ENCODE data around the gene TRAF3.
"Not testable (repeated sequence)": the region's sequence is repeated elsewhere in the genome, so short reads cannot be mapped to it uniquely, and the experiment has no call there.

Gene TRAF3

DNA sequence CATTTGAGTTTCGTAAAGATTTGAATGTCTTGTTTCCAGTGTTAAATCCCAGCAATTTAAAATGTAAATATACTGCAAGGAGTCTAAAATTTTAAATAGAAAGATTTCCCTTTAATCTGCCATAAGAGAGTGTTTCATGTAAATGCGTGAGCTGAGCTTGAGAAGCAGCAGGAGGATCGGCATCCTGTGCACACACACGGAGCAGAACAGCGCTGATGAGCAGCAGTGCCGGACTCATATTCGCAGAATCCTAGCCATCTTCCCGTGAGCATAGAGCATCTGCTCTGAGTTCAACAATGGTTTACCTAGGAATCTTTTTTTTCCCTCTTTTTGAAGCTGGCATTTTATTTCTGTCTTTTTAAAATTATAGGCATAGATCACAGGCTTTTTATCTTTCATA is 115.4 kb downstream of the TRAF3 start:
- DNase-seq (ENCODE audit: extremely low read depth, low read depth): no peak
- TF ChIP-seq, protein P1, sequence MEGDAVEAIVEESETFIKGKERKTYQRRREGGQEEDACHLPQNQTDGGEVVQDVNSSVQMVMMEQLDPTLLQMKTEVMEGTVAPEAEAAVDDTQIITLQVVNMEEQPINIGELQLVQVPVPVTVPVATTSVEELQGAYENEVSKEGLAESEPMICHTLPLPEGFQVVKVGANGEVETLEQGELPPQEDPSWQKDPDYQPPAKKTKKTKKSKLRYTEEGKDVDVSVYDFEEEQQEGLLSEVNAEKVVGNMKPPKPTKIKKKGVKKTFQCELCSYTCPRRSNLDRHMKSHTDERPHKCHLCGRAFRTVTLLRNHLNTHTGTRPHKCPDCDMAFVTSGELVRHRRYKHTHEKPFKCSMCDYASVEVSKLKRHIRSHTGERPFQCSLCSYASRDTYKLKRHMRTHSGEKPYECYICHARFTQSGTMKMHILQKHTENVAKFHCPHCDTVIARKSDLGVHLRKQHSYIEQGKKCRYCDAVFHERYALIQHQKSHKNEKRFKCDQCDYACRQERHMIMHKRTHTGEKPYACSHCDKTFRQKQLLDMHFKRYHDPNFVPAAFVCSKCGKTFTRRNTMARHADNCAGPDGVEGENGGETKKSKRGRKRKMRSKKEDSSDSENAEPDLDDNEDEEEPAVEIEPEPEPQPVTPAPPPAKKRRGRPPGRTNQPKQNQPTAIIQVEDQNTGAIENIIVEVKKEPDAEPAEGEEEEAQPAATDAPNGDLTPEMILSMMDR (IDR thresholded peaks at IDR 0.05; ENCODE audit: low read depth, low read length): no peak

DNA sequence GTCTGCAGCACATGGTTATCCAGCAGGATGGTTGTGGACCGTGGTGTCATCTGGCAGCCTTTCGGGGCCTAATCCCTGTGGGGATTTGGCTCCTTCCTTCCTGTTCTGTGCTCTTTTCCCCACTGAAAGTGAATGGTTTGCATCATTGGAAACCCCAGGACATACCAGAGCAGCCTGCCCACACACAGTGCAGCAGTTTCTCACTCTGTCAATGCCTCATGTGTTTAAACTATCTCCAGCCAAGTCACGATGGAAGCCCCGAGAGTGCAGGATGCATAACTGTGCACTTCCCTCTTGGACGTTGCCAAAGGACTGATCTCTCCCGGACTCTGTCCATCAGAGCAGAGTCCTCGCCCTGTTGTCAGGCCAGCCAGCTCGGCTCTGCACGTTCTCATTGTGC is 116.2 kb downstream of the TRAF3 start:
- TF ChIP-seq, protein P1 (IDR thresholded peaks at IDR 0.05; ENCODE audit: low read depth, low read length): no peak
- DNase-seq (ENCODE audit: extremely low read depth, low read depth): peak; percentile 62

DNA sequence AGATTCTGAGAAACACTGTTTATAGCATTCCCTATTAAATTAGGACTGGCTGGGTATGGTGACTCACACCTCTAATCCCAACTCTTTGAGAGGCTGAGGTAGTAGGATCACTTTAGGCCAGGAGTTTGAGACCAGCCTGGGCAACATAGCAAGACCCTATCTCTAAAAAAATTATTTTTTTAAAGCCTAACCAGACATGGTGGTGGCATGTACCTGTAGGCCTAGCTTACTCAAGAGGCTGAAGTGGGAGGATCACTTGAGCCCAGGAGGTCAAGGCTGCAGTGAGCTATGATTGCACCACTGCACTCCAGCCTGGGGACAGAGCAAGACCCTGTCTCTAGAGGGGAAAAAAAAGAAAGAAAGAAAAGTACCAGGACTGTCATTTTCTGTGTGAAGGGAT is 119.5 kb downstream of the TRAF3 start:
- DNase-seq (ENCODE audit: extremely low read depth, low read depth): not testable (repeated sequence)

DNA sequence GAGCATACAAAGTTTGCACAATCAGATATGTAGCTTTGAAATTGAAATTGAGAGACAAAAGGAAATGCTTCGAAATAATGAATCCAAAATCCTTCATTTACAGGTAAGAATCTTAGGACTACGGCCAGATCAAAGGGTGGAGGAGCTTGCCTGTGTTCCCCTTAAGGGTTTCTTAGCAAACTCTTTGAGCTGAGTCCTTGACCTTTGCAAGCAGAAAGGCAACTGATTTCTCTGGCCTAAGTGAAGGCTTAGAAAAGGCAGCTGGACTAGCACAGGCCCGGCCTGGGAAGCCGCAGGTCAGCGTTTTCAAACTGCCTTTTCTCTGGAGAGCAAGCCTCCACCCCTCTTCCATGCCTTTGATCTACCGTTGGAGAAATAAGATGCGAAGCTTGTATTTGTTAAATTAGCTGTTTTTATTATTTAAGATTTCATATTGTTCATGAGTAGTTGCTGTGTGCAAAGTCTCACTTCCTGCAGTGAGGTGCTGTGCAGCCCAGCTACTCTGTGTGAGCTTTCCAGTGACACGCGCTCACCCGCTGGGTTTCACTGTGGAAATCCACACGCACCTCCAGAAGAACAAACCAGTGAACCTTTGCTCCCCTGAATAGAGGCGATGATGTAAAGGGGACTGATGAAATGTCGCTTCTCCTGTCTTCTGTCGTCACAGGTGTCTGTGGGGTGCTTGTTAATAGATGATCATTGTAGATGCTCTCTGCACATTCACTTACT is 120.2 kb downstream of the TRAF3 start:
- TF ChIP-seq, protein P1 (IDR thresholded peaks at IDR 0.05; ENCODE audit: low read depth, low read length): no peak
- no peak for DNase-seq (ENCODE audit: extremely low read depth, low read depth)

DNA sequence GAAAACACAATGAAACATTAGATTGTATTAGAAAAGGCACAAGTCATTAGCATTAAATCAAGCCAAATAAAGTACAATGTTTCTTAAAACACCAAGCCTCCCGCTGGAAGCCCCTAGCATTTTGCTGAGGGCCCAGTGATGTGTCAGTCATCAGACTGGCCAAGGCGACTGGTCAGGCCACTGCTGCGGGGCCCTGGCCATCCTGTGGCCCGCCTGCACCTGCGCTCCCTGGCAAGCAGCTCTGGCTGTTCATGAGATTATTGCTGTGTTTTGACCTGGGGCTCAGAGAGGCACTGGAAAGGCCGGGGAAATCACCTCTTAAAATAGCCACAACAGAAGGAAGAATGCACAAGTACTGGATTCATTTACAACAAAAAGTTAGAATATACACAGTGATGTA is 121.0 kb downstream of the TRAF3 start:
- TF ChIP-seq, protein P1 (IDR thresholded peaks at IDR 0.05; ENCODE audit: low read depth, low read length): no peak
- DNase-seq (ENCODE audit: extremely low read depth, low read depth): no peak

DNA sequence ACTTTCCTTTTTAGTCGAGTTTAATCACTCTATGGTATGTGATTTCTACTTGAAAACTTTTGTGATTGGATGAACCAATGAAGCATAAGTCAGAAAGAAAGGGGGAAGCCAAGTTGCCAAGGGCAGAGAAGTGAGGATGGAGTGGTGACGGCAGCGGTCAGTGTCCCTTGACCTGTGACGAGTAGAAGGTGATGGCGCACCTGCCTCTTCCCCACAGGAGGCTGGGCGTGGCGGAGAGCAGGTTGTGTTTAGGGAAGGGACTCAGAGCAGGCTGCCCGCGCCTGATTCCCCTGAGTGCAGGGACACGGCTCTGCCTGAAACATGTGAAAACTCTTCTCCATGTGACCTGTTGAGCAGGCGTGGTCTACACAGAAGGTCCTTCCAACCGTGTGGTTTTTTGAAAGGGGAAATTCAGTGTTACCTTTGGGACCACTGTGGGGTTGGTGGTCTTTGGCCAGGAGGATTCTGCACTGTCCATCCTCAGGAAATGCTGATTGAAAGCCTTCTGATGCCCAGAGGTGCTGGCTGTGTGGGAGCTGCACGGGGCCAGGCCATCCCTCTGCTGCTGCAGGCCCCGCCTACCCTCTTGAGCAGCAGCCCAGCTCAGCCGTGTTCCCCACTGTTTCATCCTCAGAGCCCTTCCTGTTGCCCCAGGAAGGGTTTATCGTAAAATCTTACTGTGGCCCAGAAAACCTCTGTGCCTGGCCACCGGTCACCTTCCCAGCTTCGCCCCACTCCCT is 121.7 kb downstream of the TRAF3 start:
- TF ChIP-seq, protein P1 (IDR thresholded peaks at IDR 0.05; ENCODE audit: low read depth, low read length): no peak
- no peak for DNase-seq (ENCODE audit: extremely low read depth, low read depth)

DNA sequence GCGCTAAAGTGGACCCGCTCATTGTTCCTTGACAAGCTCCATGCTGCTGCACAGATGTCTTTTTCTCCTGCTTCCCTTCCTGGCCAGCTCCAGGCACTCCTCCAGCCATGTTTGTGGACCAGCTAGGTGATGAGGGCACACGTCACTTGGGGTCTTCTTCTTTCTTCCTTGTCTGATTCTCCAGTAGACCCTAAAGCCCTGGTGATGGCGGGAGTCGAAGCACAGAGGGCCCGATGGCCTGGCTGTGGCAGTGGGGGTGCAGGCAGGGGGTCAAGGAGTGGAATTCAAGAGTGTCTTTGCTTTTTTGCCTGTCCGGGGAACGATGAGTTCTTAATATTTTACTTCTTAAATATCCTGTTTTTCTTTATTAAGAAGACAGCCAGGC is 122.3 kb downstream of the TRAF3 start:
- no peak for DNase-seq (ENCODE audit: extremely low read depth, low read depth)
- TF ChIP-seq, protein P1 (IDR thresholded peaks at IDR 0.05; ENCODE audit: low read depth, low read length): no peak
